GM23338 (cell line): Measurements from ENCODE around the gene MORC2.

Source experiments
- CTCF ChIP-seq, 2 experiments: fragments of 200-600 bp in 1 of 2; sonication (generic) in 1 of 2; conservative IDR thresholded peaks; 2 replicates each; pipeline versions ENCODE4 v1.5.1 to v1.6.1; 2016 to 2017; ENCODE audit warnings: antibody characterized with exemption in 2 of 2, low read depth in 2 of 2, mild to moderate bottlenecking in 2 of 2, moderate library complexity in 1 of 2
- EZH2 ChIP-seq: fragments of 200-600 bp; sonication (generic); IDR thresholded peaks from one replicate; pipeline ENCODE4 v1.8.0; 2017; ENCODE audit warnings: antibody characterized with exemption, mild to moderate bottlenecking, low read depth; ENCODE audit not compliant: unreplicated experiment
- EZH2phosphoT487 ChIP-seq: fragments of 200-600 bp; sonication (generic); IDR thresholded peaks from one replicate; pipeline ENCODE4 v1.8.1; 2018; ENCODE audit warnings: antibody characterized with exemption; ENCODE audit not compliant: unreplicated experiment
- JUNB ChIP-seq: IDR thresholded peaks from one replicate; pipeline ENCODE4 v1.6.1; 2016; ENCODE audit warnings: antibody characterized with exemption; ENCODE audit not compliant: unreplicated experiment
- REST ChIP-seq: IDR thresholded peaks from one replicate; pipeline ENCODE4 v1.6.1; 2018; ENCODE audit warnings: antibody characterized with exemption; ENCODE audit not compliant: unreplicated experiment

- TF ChIP-seq CTCF (conservative IDR thresholded peaks at IDR 0.05; ENCODE audit: low read depth in 2 of 2), result no peak
- no peak for TF ChIP-seq REST
- TF ChIP-seq EZH2, result no peak
- no peak for TF ChIP-seq EZH2phosphoT487
- no peak for TF ChIP-seq JUNB
These were observed 45.2 kb downstream of the MORC2 start for GRCh38 chr22:30923168-30923900.
